NCI-H510A (cell line): Measurements from ENCODE around the gene SCFD2.
"Not testable (repeated sequence)": the region's sequence is repeated elsewhere in the genome, so short reads cannot be mapped to it uniquely, and the experiment has no call there.

Experiments
- DNase-seq: peaks from one replicate; lab custom pipeline; 2025; lab: John Stamatoyannopoulos, UW

The SCFD2 gene

DNA sequence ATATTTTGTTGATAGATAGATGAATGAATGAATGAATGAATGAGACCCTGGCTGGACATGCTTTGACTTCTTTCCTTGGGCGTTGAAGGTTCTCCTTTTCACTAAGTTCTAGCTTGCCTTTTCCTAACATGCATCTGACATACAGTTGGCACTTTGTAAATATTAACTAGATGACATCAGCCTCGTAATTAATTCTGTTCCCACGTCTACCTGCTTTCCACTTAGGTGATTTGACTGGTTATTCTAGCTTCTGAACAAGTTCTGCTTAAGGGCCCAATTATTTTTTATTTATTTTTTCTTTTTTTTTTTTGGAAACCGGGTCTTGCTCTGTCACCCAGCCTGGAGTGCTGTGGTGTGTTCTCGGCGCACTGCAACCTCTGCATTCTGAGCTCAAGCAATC, 517.6 kb downstream of the SCFD2 start:
- no peak for DNase-seq

DNA sequence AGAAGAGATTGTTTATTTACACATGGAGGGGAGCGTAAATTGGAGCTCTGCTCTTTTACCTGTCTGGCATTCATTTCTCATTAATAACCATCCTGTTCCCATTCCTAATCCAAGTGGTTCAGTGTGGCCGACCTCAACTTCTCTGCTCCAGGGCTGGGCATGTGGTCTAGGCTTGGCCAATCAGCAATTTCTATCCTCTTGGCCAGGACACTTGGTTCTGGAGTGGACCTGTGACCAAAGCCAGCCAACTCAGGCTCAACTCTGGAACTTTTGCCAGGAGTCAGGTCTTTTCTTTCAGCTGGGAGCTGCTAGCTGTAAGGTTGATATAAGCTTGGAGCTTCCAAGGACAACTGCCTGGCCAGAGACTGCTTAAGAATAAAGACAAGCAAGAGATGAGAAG, 519.4 kb downstream of the SCFD2 start:
- DNase-seq, result no peak

DNA sequence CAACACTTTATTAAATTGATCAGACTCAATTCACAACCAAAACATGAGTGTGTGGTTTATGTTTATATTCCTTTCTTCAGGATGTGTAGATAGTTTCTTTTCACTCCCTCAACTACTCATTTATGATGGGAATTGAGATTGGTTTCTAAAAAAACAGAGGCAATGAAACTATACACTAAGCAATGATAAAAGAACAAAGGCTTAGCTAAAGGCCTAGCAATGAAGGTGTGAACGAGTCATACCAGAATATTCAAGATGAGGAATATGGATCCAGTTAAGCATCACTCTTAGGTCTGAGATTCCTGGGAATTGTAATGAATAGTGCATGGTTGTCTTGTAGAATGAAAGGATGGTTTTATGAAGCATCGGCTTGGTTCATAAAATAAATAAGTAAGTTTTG, 521.3 kb downstream of the SCFD2 start:
- DNase-seq, result no peak

DNA sequence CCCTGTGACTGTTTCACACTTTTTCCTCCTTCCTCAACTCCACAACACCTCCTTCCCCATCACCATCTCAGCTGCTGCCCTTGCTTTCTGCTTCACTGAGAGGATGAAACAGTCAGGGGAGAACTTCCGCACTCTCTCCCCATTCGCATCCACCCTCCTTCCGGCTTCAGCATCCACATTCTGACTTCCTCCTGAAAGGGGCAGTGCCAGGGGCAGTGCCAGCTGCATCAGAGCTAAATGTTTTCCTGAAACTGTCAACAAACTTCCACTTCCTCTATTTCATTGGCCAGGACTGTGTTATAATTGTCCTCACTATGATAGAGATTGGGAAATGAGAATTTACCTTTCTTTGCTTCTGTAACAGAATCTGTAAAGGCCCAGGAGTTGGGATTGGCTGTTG, 521.9 kb downstream of the SCFD2 start:
- DNase-seq, result no peak

DNA sequence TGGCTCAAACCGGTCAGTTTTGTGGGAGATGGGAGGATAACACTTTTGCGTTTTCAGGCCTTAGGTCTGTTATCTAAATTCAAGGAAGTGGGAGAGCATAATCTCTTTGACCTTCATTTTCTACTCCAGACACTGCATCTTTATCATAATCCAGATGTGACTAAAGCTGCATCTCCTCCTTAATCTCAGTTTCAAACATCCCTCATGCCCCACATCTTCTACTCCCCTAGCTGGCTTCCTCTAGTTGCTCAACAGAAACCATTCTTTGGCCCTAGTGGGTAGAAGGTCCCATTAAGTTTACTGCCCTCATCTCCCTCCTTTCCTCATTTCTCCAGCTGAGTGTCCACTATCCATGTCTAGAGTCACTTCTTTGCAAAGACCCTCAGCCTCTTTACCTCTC, 522.5 kb downstream of the SCFD2 start:
- no peak for DNase-seq

DNA sequence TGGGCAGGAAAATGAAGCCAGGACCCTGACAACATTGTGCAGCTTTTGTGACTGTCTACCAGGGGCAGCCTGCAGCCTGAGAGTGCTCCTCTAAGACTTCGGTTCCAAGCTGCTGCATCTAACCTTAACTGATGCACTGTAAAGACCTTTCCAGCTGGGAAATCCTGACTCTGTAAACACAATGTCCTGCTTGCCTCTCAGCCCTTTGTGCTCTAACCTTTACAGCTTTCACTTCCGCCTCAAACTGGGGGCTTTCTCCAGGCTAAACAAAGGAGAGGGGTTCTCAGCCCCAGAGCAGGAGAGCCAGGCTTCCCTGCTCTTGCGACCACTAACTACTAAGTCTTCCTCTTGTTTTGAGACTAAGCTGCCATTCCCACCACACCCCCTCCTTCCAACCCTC, 523.1 kb downstream of the SCFD2 start:
- DNase-seq, result no peak

DNA sequence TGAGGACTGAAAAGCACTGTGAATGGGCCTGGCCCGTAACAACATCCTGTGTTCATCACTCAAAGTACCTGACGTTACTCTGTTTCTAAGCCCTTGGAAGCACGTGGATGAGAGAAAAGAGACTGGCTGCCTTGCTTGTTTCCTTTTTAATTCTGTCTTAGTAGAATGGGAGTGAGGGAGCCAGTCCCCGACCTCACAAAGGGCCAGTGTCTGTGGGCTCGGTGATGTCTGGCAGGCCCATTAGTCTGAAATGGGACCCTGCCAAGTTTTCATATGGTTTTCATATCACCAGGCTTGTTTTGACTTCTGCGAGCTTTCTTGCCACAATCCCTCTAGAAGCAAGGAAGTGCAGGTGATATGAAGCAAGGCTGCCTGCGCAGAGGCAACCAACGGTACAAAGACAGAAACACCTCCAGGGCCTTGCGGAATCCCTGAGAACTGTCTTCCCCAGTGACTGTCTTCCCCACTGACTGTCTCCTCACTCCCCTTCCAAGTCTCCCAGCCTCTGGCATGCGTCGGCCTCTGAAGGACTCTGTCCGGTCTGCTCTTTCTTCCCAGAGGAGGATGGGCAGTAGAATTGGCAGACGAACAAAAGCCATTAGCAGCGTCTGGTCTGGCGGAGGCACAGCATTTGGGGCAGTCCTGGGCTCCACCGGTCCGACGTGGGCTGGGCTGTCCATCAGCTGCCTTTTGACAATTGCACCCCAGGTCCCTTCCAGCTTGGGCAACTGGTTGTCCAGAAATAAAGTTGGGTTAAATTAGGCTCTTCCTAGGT, 524.0 kb downstream of the SCFD2 start:
- no peak for DNase-seq

DNA sequence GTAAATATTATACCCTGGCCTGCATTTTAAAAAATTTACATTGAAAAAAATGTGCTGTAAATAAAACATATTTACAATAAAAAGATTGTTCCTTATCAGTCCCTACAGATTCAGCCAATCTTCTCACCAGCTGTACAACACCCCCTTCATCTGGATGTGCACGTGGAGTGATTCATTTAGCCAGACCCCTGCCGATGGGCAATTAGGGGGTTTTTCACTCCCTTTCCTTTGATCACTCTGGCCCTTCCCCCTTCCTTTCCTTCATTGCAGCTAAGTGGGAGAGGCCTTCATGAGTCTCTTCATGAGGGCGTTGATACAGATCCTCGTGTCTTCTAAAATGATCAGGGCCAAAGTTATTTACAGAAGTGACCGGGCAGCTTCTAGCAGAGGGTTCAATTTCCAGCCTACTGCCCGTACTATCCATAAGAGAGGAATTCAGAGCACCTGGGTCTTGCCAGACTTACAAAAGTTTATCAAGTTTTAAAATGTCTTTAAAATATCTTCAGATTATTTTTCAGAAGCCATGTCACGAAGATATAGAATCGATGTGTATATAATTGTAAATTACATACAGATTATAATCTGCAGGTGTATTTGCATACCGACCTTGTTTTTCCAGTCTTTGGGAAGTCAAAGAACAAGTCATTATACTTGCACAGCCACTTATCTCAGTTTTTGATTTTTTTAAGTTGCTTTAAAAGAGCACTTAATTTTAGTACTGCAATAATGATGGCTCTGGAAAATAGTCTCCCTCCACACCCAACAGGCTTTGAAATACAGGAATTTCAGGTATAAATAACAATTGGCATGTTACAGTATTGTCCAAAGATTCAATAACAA, 525.1 kb downstream of the SCFD2 start:
- DNase-seq, result no peak

DNA sequence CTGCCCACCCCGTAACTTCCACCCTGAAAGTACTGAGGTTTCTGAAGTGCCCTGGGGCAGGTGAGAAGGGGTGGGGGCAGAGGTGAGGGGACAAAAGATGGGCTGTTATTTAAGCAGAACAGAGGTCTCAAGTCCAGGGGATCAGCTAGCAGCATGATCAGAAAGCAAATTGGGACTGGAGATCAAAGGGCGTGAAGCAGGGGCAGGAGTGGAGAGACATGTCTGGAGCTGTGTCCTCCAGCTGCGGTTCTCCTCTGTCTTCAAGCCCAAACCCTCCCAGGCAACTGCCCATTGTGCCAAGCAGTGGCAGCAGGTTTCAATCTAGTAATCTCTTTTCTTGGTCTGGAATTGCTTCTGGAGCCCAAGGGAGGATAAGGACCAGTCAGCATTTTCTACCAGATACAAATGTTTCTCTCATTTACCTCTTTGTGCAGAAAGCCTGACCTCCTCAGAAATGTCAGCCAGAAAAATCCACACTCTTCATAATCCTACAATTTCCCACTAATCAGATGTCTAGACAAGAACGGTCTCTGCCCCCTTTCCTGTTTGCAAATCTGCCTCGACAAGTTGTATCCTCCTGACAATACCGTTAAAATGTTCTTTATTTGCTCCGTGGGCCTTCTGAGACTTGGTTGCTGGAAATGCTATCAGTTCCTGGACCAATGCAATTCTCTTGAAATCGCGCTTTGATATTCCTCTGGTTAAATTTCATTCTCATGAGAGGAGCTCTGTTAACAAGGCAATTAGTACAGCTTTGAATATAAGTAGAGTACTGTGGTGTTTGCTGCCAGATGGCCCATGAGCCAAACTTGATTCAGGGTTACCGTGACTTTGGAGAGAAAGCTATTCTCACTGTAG, 526.9 kb downstream of the SCFD2 start:
- no peak for DNase-seq

DNA sequence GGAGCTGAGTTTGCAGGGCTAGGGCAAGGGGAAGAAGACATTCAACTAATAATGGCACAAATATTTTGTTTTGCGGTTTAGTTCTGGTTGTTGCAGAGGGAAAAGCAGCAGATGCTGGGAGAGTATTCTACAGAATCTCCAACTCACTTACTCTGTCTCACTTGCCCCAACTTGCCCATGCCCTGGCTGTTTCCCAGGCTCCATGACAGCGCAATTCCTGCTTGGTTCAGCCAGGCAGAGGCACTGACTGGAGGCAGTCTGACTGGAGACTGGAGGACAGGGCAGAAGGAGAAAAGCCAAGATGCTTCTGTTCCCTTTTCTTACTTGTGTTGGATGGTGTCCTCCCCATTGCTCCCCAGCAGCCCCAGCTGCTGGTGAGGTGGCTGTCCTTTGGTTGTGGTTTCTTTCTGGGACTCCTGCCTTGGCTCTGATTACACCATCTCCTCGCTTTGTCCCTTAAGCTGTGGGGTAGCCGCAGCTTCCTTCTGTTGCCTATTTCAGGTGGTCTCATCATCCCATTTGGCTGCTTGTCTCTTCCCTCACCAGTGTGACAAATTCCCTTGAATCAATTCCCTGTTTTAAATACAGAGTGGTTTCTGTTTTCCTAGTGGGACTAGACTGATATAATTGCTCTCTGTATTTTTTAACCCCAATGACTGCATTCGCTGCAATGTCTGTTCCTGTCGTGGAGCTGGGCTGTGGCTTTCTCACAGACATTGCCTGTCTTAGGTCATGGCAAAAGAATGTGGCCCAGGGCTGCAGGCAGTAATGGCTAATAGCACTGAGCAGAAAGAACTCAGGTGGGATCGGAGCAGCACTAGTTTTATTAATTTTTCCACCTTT, 527.9 kb downstream of the SCFD2 start:
- DNase-seq, result no peak

DNA sequence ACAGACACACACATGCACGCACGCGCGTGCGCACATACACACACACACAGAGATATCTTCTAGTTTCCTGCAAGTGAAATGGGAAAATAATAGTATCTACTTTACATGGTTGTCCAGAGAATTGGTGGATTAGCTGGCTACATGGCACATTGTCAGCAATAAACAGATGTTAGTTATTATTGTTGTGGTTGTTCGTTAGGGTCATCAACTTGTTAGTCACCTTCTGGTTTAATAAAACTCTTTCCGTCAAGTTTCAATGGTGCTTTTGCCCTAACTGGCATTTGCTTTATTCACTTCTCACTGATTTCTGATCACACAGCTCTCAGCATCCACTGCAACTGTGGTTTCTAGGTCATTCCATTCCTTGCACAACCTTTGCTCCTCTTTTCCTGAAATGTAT, 529.2 kb downstream of the SCFD2 start:
- DNase-seq, result no peak

DNA sequence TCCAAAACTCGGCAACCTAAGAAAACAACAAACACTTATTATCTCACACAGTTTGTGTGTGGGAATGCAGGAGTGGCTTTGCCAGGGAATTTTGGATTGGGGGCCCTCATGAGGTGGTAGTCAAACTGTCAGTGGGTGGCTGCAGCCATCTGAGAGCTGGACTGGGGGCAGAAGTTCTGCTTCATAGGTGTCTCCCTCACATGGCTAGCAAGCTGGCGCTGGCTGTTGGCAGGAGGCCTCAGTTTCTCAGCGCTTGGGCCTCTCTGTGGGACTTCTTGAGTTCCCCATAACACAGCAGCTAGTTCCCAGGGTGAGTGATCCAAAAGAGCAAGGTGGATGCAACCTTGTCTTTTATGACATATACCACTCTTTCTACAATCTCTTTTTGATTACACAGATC, 529.7 kb downstream of the SCFD2 start:
- DNase-seq, result no peak

DNA sequence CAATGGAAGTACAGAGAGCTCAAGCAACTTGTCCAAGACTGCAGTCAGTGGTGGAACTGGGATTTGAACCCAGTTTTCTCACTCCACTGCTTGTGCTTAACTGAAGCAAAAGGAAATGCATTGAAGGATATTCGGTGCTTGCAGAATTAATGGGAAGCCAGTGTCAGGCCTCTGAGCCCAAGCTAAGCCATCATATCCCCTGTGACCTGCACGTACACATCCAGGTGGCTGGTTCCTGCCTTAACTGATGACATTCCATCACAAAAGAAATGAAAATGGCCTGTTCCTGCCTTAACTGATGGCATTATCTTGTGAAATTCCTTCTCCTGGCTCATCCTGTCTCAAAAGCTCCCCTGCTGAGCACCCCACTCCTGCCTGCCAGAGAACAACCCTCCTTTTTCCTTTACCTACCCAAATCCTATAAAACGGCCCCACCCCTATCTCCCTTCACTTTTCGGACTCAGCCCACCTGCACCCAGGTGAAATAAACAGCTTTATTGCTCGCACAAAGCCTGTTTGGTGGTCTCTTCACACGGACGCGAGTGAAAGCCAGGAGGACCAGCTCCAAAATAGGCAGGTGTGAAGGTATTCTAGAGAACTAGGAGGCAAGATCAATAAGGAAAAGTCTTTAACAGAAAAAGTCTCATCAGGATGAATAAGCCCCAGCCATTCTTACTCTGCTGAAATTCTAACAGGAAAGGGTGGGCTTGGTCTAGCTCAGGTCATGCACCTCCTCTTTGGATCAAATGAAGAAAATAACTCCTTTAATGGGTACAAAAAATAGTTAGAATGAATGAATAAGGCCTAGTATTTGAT, 531.0 kb downstream of the SCFD2 start:
- DNase-seq, result not testable (repeated sequence)

DNA sequence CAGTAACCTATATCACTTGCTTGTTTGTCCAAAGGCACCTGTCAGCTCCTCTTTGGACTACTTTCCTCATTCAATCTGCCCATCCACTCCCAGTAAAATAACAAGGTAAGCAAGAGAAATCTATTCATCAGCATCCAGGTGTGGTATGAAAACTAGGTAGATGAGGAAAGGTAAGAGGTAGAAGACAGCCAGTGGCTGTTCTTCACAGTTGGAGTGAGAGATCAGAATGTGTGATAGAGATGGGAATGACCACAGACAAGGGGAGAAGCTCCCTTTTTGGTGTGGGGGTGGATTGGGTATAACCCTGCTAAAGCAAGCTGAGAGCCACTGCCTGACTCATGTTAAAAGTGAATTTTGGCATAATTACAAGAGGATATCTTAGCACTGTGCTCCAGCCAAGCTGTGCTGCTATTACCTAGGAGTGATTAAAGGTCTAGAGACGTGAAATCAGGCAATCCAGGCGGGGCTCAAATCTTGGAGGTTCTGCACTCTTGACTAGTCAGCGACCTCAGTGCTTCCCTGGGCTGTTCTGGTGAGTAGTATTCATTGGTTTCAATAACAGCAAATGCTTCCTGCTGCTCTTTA, 531.8 kb downstream of the SCFD2 start:
- DNase-seq, result no peak

DNA sequence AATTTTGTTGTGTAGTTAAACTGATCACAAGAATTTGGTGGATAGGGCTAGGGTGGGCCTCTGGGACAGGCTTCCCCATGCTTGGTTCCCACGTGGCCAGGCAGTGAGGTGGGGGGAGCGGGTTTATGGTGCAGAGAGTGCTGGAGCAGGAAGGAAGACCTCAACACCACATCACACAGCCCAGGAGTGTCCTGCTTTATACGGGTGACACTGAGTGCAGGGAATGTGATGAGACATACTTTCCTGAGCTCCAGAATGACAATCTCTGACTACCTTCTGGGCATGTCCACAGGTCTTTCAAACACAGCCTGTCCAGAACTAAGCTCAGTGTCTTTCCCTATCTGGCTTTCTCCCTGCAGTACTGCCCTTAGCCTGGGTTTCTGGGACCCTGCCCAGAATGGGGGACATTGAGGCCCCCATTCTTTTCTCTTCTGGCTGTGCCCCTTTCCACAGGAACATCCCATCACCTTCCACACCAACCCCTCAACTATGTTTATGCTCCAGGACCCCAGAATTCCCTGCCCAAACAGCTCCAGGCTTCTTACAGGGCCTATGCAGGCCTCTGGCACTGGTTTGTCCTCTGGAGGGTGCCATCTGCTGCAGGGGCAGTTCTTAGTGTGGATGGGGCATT, 540.3 kb downstream of the SCFD2 start:
- DNase-seq, result no peak

DNA sequence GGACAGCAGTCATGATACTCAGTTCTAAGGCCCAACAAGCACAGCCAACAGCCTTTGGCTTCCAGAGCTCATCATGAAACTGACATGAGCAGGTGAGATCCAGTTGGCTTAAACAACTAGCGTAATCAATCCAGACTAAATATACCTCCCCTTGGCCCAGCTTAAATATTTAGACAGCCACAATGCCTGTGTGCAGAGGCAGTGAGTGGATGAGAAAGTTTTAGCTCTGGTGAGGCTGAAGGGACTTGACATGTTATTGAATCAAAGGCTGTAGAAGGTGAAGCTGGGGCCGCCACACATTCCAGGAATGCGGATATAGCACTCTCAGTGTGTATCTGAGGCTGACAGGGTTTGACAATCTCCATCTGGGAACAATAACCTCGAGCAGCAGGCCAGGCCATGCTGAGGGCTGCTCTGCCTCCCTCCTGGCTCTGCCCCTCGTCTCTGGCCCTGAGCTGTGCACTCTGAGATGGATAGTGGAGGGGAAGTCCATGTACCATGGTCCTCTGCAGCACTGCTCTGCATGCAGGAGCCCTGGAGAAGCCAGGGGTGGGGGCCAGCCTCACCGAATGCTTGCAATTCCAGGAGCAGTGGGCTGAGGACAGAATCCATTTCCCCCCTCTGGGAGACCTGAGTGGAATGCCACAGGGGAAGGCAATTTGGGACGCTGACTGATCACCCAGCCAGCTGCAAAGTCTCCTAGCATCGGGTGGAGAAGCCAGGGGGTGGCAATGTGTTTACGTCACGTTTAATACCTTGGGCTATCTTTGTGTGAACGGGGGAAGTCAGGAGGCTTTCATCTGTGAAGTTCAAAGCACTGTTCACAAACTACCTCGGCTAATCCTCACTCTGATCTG, 541.0 kb downstream of the SCFD2 start:
- DNase-seq, result no peak

DNA sequence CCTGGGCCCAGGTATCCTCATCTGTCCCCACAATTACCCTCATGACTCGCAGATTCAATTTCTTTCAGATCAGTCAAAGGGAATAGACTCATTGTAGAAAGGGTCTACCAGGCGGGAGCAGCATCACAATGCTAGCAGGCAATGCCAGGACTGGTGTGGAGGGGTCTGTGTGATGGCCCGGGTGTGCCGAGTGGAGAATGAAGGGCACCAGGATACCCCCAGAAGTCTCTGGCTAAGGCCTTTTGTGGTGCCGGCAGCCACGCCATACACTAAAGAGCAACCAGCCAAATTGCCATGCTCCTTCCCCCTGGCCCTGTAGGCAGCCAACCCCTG, 541.6 kb downstream of the SCFD2 start:
- DNase-seq, result no peak

DNA sequence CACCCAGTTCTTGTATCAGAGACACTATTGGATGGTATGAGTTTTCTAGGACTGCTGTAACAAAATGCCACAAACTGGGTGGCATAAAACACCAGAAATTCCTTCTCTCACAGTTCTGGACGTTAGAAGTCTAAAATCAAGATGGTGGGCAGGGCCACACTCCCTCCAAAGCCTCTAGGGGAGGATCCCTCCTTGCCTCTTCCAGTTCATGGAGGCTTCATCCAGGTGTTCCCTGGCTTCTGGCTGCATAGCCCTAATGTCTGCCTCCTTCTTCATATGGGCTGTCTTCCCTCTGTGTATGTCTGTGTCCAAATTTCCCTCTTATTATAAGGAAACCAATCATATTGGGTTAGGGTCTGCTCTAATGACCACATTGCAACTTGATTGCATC, 542.2 kb downstream of the SCFD2 start:
- no peak for DNase-seq
